Raji (cell line): ENCODE measurements around the gene ZC3H12A.

ENCODE experiments used
- POLR2A ChIP-seq: IDR thresholded peaks from 2 replicates; pipeline ENCODE4 v1.6.1; 2011; ENCODE audit warnings: low read depth, low read length, control low read depth; ENCODE audit not compliant: insufficient read depth

Gene ZC3H12A

DNA sequence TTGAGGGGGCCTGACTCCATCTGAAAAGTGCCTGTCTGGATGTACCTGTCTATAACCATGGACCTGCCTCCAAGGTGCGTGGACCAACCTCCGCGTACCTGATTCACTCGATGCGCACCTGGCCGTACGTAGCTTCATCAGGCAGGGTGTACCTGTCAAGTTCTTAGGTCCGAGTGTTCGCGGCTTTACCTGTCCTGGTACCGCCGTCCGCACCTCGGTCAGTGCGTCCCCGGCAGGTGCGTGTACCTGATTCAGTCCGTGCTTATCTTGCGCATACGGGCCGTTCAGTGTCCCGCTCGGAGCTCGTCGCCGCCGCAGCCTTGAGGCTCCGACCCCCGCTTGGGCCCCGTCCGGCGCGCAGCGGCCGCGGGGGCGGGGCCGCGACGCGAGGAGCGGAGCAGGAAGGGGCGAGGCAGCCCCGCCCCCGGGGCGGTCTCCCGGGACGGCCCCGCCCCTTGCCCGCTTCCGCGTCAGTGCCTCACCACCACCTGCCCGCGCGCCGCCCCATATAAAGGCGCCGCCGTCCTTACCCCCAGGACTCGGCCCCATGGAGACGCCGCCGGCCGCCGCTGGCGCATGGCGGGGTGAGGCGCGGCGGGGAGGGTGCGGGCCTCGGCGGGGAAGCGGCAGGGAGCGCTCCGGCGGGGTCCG is at the start of gene ZC3H12A:
Gene ZC3H12A, plus strand, starts transcription at position 535 of the 651 bp plus-strand sequence. CDS start 917 bp downstream, outside the sequence.
- TF ChIP-seq POLR2A = peak; percentile 82

DNA sequence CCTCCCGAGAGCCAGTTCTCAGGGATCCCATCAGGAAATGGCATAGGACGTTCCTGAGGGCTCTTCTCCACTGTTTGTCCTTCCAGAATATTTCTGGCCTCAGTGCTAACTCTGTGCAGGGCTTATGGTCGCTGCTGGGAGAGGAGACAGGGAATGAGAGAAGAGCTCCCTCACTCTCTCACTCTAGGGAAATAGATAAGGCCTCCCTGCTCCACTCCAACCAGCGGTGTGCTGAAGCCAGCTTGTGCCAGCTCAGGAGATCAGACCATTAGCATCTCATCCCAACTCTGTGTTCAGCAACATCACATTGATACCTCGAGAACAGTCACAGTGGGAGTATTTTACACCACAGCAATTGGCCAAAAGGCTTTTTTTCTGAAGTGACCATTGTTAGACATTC is 49.2 kb upstream of the ZC3H12A start:
- no peak for TF ChIP-seq POLR2A

DNA sequence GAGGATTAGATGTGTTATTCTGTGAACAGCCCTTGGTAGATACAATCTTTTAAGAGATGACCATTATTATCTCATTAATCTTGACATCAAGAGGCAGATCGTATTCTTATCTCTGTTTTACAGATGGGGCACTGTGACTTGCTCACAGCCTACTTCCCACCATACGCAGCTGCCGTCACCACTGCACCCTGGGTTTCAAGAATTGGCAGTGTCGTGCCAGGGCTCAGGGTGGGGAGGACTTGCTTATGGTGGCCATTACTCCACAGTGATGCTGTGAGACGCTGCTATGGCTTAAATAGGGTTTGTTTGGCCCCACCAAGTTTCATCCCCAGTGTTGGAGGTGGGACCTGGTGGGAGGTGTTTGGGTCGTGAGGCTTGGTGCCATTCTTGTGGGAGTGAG is 45.4 kb upstream of the ZC3H12A start:
- TF ChIP-seq POLR2A = no peak

DNA sequence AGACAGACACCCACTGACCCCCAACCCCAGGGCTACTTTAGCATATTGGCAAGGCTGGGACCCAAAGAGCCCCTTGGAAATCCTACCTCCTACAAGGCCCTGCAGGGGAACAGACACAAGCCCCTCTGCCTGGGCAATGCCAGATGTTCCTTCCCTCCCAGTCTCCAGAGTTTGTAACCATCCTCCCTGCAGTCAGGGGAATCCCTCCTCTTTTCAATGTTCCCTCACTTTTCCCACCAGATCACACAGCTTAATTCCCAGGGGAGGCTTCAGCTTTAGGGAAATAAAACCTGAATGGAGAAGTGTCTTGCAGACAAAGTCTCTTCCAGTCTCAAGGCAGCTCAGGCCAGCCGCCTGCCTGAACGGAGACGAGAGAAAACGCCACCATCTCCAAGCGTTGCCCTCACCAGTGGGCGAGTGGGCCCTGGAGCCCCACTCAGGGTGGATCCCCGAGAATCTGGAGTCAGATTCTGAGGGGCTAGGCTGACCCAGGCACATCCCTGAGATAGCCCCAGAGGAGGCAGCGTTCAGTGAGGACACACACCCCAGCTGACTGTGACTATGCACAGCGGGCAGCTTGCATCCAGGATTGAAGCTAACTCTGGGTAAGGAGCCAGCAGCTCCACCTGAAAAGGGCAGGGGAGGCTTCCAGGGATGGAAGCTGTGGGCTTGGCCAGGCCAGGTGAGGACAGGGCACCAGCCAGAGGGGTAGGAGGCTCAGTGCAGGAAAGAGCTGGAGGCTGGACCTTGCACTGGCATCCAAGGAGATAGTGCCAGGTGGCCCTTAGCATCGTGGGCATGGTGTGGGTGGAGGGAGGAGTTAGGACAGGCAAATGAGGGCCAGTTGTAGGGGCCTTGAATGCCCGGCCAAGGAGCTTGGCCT is 44.0 kb upstream of the ZC3H12A start:
- no peak for TF ChIP-seq POLR2A

DNA sequence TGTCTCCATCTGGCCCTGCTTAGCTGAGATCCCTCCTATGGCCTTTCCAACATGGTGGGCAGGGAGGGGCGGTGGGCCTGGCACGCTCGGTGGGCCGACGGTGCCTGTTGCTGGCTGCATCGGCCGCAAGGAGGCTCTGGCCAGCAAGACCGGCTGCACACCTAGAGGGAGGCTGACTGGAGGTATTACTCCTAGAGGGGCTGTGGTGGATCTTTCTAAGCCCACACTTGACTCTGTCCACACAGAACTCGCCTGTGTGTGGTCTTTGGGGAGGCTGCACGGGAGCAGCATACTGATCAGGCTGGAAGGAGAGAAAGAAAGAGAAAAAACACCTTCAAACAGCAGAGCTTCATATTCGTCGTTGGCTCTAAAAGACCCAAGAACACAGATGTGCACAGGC is 41.7 kb upstream of the ZC3H12A start:
- TF ChIP-seq POLR2A = no peak

DNA sequence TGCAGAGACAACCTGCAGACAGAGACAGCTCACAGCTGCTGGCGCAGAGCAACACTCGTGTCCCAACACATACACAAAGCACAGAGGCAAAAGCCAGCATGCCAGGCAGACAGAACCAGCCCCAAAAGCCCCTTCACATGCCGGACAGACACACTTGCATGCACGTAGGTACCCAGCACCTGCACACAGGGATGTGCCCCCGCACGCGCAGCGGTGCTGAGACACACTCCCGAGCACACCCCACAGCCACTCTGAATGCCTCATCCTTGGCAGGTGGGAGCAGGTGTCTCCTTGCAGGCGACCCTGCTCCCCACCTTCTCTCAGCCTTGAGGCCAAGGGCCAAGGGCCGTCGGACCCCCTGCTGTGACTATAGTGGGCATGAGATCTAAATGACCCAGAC is 41.2 kb upstream of the ZC3H12A start:
- no peak for TF ChIP-seq POLR2A

DNA sequence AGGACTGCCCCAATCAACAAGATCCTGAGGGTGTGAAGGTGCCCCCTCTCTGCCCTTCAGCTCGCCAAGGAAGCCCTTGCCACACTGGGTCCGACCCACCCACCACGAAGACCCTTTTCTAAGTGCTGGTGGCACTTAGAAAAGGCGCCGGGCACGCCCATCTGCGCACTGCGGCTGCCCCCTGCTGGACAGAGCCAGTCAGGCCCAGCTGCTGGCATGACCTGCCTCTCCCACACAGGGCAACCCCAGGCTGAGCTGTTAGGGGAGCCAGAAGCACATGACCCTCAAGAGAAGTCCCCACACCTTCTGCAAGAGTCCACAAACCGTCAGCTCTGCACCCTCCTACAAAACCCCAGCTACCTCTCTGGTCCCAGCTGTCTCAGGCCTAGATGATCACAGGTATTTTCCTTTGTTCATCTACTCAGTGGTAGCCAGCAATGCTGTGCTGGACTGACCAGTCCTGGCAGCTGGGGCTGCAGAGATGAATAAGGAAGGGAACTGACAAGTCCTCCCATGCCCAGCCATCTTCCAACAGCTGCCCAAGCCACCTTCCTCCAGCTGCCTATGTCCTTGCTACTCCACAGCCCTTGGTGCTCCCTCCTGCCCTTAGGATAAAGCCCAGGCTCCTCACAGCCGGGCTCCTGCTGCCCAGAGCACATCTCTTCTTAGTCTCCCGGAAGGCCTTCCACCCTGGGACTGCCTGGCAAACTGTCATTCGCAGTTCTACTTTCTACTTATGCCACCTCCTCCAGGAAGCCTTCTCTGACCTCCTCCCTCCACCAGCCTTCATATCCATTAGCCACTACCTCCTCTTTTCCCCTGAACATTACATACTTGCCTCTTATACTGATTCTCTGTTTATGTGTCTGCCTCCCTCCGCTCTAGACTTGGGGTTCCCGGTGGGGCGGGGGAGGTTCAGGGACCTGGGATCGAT is 39.8 kb upstream of the ZC3H12A start:
- no peak for TF ChIP-seq POLR2A

DNA sequence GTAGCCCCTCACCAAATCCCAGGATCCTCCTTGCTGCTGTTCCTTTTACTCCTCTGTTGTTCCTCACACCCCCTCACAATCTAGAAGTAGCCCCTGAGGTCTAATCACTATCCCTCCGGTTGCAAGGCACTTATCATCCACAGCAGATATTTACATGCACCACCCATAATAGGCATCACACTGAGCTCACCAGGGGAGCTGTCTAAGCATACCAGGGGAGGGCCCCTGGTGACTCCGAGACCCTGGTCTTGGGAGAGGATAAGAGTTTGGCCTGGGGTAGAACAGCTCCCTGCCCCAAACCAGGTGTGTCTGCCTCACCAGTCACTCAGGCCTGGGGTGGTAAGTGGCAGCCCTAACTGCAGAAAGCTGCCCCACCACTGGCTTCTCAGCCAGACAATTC is 37.3 kb upstream of the ZC3H12A start:
- TF ChIP-seq POLR2A = no peak

DNA sequence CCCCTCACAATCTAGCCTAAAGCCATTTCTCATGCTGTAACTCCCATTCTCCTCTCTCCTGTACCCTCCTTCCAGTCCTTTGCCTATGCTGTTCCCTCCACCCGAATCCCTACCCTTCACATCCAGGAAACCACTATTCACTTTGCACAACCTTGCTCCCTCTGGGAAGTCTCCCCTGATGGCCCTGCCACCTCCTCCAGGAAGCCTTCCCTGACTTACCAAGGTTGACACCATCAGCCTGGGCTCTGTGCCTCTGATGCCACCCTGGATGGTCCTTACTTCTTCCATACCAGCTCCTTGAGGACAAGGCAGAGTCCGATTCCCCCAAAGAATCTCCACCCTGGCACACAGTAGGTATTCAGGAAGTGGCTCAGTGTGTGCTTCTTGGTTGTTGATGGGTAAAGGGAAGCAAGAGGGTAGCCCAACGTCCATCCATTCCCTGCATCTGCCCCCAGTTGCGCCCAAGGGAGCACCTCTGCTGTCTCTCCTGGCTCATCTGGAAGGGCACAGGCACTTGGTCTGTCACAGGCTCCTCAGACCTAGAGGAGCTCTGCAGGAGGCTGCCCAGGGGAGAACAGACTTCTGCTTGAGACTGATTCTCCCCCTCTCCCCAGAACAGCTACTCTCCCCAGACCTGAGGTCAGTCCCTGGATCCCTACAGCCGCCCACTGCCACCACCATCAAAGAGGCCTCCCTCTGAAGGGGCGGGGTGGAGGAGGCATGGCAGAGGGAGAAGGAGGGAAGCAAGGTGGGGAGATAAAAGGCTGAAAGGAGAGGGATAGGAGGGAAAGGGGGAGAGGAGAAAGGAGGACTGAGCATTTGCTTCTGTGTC is 36.1 kb upstream of the ZC3H12A start:
- no peak for TF ChIP-seq POLR2A

DNA sequence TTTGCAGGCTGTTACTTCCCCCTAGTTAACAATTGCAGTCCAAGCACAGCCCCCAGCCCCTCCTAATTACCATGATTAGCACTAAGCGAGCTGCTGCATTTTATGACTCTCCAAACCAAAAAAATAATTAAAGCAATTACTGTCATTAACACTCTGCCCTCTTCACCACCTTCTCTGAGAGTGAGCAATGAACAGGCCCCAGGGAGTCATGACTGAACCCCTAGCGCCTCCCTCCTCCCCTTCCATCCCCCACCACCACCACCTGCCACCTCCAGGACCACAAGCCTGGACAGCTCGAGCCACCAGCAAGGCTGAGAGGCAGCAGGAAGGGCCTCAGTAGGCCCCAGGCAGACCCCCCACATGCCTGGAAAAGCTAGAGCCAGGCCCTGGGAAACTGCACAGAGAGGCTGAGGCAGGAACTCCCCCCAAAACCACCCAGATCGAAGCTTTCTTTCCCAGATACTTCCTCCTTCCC is 35.5 kb upstream of the ZC3H12A start:
- TF ChIP-seq POLR2A = no peak

DNA sequence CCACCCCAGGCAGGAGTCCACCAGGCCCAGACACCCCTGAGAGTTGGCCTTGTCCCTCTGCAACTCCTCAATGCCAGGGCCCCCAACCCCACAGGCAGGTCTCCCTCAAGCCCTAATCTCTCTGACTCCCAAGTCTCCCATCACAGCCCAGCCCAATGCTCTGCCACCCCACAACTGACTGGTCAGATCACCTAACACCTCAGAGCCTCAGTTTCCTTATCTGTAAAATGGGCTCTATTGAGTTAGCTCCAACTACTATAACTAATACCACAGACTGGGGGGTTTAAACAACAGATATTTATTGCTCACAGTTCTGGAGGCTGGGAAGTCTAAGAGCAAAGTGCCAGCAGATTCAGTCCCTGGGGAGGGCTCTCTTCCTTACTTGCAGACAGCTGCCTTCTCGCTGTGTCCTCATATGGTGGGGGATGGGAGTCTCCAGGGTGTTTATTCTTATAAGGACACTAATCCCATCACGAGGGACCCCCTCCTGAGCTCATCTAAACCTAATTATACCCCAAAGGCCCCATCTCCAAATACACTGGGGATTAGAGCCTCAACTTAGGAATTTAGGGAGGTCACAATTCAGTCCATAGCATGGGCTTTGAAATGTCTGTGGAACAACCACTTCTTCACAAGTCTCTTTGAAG is 34.9 kb upstream of the ZC3H12A start:
- no peak for TF ChIP-seq POLR2A

DNA sequence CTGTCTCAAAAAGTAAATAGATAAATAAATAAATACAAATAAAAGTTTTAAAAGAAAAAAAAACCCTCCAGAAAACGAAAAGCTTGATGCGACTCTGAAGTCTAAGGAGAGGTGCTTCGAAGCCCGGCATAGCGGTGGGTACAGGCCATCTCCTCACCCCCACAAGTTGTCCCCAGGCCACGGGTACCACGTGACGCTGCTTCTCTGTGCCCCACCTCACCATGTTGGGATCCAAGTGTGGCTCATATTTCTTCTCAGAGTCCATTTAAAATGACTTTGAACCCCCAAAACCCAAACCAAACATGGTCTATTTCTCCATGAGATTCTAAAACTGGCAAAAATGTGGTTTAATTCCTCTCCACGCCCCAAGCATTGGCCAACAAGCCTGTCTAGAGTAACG is 32.9 kb upstream of the ZC3H12A start:
- no peak for TF ChIP-seq POLR2A

DNA sequence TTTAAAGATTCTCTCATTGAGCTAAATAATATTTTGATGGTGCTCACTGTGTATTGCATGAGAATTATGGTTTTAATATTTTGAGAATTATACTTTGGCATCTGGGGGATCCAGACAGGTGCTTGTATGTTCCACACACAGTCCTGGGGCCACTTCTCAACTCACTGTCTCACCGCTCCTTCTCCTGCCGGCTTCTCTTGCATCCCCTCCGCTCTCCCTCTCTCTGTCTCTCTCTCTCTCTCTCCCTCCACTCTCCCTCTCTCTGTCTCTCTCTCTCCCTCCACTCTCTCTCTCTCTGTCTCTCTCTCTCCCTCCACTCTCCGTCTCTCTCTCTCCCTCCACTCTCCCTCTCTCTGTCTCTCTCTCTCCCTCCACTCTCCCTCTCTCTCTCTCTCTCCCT is 32.2 kb upstream of the ZC3H12A start:
- TF ChIP-seq POLR2A = no peak

DNA sequence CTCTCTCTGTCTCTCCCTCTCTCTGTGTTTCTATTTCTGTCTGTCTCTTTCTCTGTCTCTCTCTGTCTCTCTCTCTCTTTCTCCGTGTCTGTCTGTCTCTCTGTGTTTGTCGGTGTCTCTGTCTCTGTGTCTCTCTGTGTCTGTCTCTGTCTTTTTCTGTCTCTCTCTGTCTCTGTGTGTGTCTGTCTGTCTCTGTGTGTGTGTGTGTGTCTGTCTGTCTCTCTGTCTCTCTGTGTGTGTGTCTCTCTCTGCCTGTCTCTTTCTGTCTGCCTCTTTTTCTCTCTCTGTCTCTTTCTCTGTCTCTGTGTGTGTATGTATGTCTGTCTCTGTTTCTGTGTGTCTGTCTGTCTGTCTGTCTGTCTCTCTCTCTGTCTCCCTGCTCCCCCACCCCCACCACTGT is 31.7 kb upstream of the ZC3H12A start:
- no peak for TF ChIP-seq POLR2A

DNA sequence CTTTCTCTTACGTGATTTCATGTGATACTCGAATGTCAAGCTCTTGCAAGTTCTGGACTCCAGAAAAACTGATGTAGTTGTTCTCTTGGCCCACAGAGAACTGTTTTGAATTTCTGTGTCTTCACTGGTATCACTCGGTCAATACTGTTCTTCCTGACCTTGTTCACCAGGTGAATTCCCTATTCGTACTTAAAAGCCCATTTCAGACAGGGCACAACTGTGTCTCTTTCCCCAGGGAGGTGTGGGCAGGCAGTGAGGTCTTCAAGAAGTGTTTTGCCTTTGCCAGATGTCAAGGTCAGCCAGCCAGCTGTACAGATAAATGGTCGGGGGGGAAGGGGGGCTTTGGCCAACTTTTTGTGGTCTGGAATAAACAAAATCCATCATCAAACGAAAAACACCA is 27.5 kb upstream of the ZC3H12A start:
- no peak for TF ChIP-seq POLR2A
